ENCODE data around the gene ADSS1. TPM values are rescaled to one million over a fixed set of nuclear protein-coding genes. Genes with fewer than 3 reads are reported as not detected.

Gene ADSS1
- polyA plus RNA-seq, 4 donors, result 3.6 to 12.7 (median 6.3) TPM

GRCh38 chr14:104695660-104696000, 28.4 kb upstream of the ADSS1 start:
- no peak overlapping the region for H3K27ac ChIP-seq (ENCODE audit: low read depth in 1 of 3, low read length in 2 of 3)
- H3K4me1 ChIP-seq (ENCODE audit: control insufficient read depth in 3 of 3, insufficient read depth in 2 of 3, low read depth in 1 of 3, low read length in 2 of 3), result peaks cover 0 to 25% (median 4%) of the 10 kb centered on the region in 3 donors
- WGBS, 3 donors, result 72 to 87% (median 74%) methylated on average over 6 of the region's 6 CpGs
- H3K36me3 ChIP-seq (ENCODE audit: control insufficient read depth in 3 of 3, insufficient read depth in 2 of 3, low read depth in 1 of 3, low read length in 3 of 3), result peaks cover 0 to 79% (median 0%) of the 10 kb centered on the region in 3 donors
- no peak overlapping the region for H3K4me3 ChIP-seq (ENCODE audit: low read depth in 1 of 3, low read length in 3 of 3)
- H3K27me3 ChIP-seq (ENCODE audit: control insufficient read depth in 3 of 3, insufficient read depth in 3 of 3, low read length in 3 of 3), result no peaks in the 10 kb centered on the region
- DNase-seq, result no peak
- no peak for FAIRE-seq
- no peaks in the 10 kb centered on the region for H3K9me3 ChIP-seq (ENCODE audit: control insufficient read depth in 2 of 2, insufficient read depth in 1 of 2, low read depth in 1 of 2, low read length in 1 of 2)

GRCh38 chr14:104696671-104697316, 27.2 kb upstream of the ADSS1 start:
- Histone ChIP-seq H3K27ac (ENCODE audit: low read depth in 1 of 3, low read length in 2 of 3) (no peak overlapping the region), H3K4me3 (ENCODE audit: low read depth in 1 of 3, low read length in 3 of 3) (no peak overlapping the region), H3K4me1 (ENCODE audit: control insufficient read depth in 3 of 3, insufficient read depth in 2 of 3, low read depth in 1 of 3, low read length in 2 of 3) (peaks cover 0 to 13% (median 4%) of the 10 kb centered on the region in 3 donors), H3K27me3 (ENCODE audit: control insufficient read depth in 3 of 3, insufficient read depth in 3 of 3, low read length in 3 of 3) (no peaks in the 10 kb centered on the region), H3K9me3 (ENCODE audit: control insufficient read depth in 2 of 2, insufficient read depth in 1 of 2, low read depth in 1 of 2, low read length in 1 of 2) (no peaks in the 10 kb centered on the region), H3K36me3 (ENCODE audit: control insufficient read depth in 3 of 3, insufficient read depth in 2 of 3, low read depth in 1 of 3, low read length in 3 of 3) (peaks cover 0 to 79% (median 0%) of the 10 kb centered on the region in 3 donors)
- DNase-seq, result no peak
- no peak for FAIRE-seq
- WGBS, 3 donors, result 79 to 84% (median 81%) methylated on average over 9 to 14 of the region's 14 CpGs

GRCh38 chr14:104697317-104697703, 26.7 kb upstream of the ADSS1 start:
- FAIRE-seq (no peak), DNase-seq (no peak)
- peaks cover 0 to 11% (median 4%) of the 10 kb centered on the region in 3 donors for H3K4me1 ChIP-seq (ENCODE audit: control insufficient read depth in 3 of 3, insufficient read depth in 2 of 3, low read depth in 1 of 3, low read length in 2 of 3)
- H3K9me3 ChIP-seq (ENCODE audit: control insufficient read depth in 2 of 2, insufficient read depth in 1 of 2, low read depth in 1 of 2, low read length in 1 of 2), result no peaks in the 10 kb centered on the region
- no peak overlapping the region for H3K4me3 ChIP-seq (ENCODE audit: low read depth in 1 of 3, low read length in 3 of 3)
- no peak overlapping the region for H3K27ac ChIP-seq (ENCODE audit: low read depth in 1 of 3, low read length in 2 of 3)
- WGBS, 3 donors, result 81 to 84% (median 82%) methylated on average over 7 to 10 of the region's 10 CpGs
- H3K36me3 ChIP-seq (ENCODE audit: control insufficient read depth in 3 of 3, insufficient read depth in 2 of 3, low read depth in 1 of 3, low read length in 3 of 3), result peaks cover 0 to 79% (median 0%) of the 10 kb centered on the region in 3 donors
- no peaks in the 10 kb centered on the region for H3K27me3 ChIP-seq (ENCODE audit: control insufficient read depth in 3 of 3, insufficient read depth in 3 of 3, low read length in 3 of 3)

- FAIRE-seq (no peak), DNase-seq (no peak)
- Histone ChIP-seq H3K36me3 (ENCODE audit: control insufficient read depth in 3 of 3, insufficient read depth in 2 of 3, low read depth in 1 of 3, low read length in 3 of 3) (peaks cover 0 to 81% (median 3%) of the 10 kb centered on the region in 3 donors), H3K27ac (ENCODE audit: low read depth in 1 of 3, low read length in 2 of 3) (peak overlapping the region in 1 of 3 donors; percentile 12), H3K27me3 (ENCODE audit: control insufficient read depth in 3 of 3, insufficient read depth in 3 of 3, low read length in 3 of 3) (no peaks in the 10 kb centered on the region), H3K4me3 (ENCODE audit: low read depth in 1 of 3, low read length in 3 of 3) (no peak overlapping the region), H3K4me1 (ENCODE audit: control insufficient read depth in 3 of 3, insufficient read depth in 2 of 3, low read depth in 1 of 3, low read length in 2 of 3) (peaks cover 0 to 11% (median 4%) of the 10 kb centered on the region in 3 donors), H3K9me3 (ENCODE audit: control insufficient read depth in 2 of 2, insufficient read depth in 1 of 2, low read depth in 1 of 2, low read length in 1 of 2) (no peaks in the 10 kb centered on the region)
- WGBS, 3 donors, result 62 to 74% (median 74%) methylated on average over 19 of the region's 19 CpGs
Measured at GRCh38 chr14:104697892-104698583, 26.0 kb upstream of the ADSS1 start.

- FAIRE-seq, result no peak
- Histone ChIP-seq H3K4me1 (ENCODE audit: control insufficient read depth in 3 of 3, insufficient read depth in 2 of 3, low read depth in 1 of 3, low read length in 2 of 3) (peaks cover 0 to 11% (median 4%) of the 10 kb centered on the region in 3 donors), H3K9me3 (ENCODE audit: control insufficient read depth in 2 of 2, insufficient read depth in 1 of 2, low read depth in 1 of 2, low read length in 1 of 2) (peaks cover 0 to under 1% of the 10 kb centered on the region in 2 donors), H3K27ac (ENCODE audit: low read depth in 1 of 3, low read length in 2 of 3) (no peak overlapping the region), H3K4me3 (ENCODE audit: low read depth in 1 of 3, low read length in 3 of 3) (no peak overlapping the region), H3K36me3 (ENCODE audit: control insufficient read depth in 3 of 3, insufficient read depth in 2 of 3, low read depth in 1 of 3, low read length in 3 of 3) (peaks cover 0 to 86% (median 10%) of the 10 kb centered on the region in 3 donors), H3K27me3 (ENCODE audit: control insufficient read depth in 3 of 3, insufficient read depth in 3 of 3, low read length in 3 of 3) (no peaks in the 10 kb centered on the region)
- WGBS, 3 donors, result 71 to 93% (median 90%) methylated on average over 22 to 24 of the region's 24 CpGs
- DNase-seq, result no peak
Measured at GRCh38 chr14:104698688-104699425, 25.2 kb upstream of the ADSS1 start.

- Histone ChIP-seq H3K4me1 (ENCODE audit: control insufficient read depth in 3 of 3, insufficient read depth in 2 of 3, low read depth in 1 of 3, low read length in 2 of 3) (peaks cover 0 to 11% (median 4%) of the 10 kb centered on the region in 3 donors), H3K27me3 (ENCODE audit: control insufficient read depth in 3 of 3, insufficient read depth in 3 of 3, low read length in 3 of 3) (no peaks in the 10 kb centered on the region), H3K27ac (ENCODE audit: low read depth in 1 of 3, low read length in 2 of 3) (no peak overlapping the region), H3K36me3 (ENCODE audit: control insufficient read depth in 3 of 3, insufficient read depth in 2 of 3, low read depth in 1 of 3, low read length in 3 of 3) (peaks cover 0 to 86% (median 10%) of the 10 kb centered on the region in 3 donors), H3K4me3 (ENCODE audit: low read depth in 1 of 3, low read length in 3 of 3) (no peak overlapping the region), H3K9me3 (ENCODE audit: control insufficient read depth in 2 of 2, insufficient read depth in 1 of 2, low read depth in 1 of 2, low read length in 1 of 2) (peaks cover 0 to 6% of the 10 kb centered on the region in 2 donors)
- DNase-seq (no peak), FAIRE-seq (no peak)
- WGBS, 3 donors, result 80 to 91% (median 88%) methylated on average over 12 of the region's 12 CpGs
Measured at GRCh38 chr14:104699426-104699748, 24.6 kb upstream of the ADSS1 start.

- H3K27me3 ChIP-seq (ENCODE audit: control insufficient read depth in 3 of 3, insufficient read depth in 3 of 3, low read length in 3 of 3), result no peaks in the 10 kb centered on the region
- peaks cover 0 to 7% of the 10 kb centered on the region in 2 donors for H3K9me3 ChIP-seq (ENCODE audit: control insufficient read depth in 2 of 2, insufficient read depth in 1 of 2, low read depth in 1 of 2, low read length in 1 of 2)
- H3K36me3 ChIP-seq (ENCODE audit: control insufficient read depth in 3 of 3, insufficient read depth in 2 of 3, low read depth in 1 of 3, low read length in 3 of 3), result peaks cover 0 to 86% (median 10%) of the 10 kb centered on the region in 3 donors
- FAIRE-seq (no peak), DNase-seq (no peak)
- H3K4me1 ChIP-seq (ENCODE audit: control insufficient read depth in 3 of 3, insufficient read depth in 2 of 3, low read depth in 1 of 3, low read length in 2 of 3), result peaks cover 0 to 4% (median 4%) of the 10 kb centered on the region in 3 donors
- no peak overlapping the region for H3K27ac ChIP-seq (ENCODE audit: low read depth in 1 of 3, low read length in 2 of 3)
- WGBS, 3 donors, result 70 to 81% (median 78%) methylated on average over 14 of the region's 14 CpGs
- H3K4me3 ChIP-seq (ENCODE audit: low read depth in 1 of 3, low read length in 3 of 3), result no peak overlapping the region
Measured at GRCh38 chr14:104700225-104700651, 23.8 kb upstream of the ADSS1 start.

GRCh38 chr14:104700747-104701217, 23.2 kb upstream of the ADSS1 start:
- WGBS, 3 donors, result 73 to 86% (median 81%) methylated on average over 21 to 22 of the region's 22 CpGs
- DNase-seq (no peak), FAIRE-seq (no peak)
- Histone ChIP-seq H3K9me3 (ENCODE audit: control insufficient read depth in 2 of 2, insufficient read depth in 1 of 2, low read depth in 1 of 2, low read length in 1 of 2) (peaks cover 0 to 7% of the 10 kb centered on the region in 2 donors), H3K4me1 (ENCODE audit: control insufficient read depth in 3 of 3, insufficient read depth in 2 of 3, low read depth in 1 of 3, low read length in 2 of 3) (peaks cover 0 to 4% (median 4%) of the 10 kb centered on the region in 3 donors), H3K4me3 (ENCODE audit: low read depth in 1 of 3, low read length in 3 of 3) (no peak overlapping the region), H3K27me3 (ENCODE audit: control insufficient read depth in 3 of 3, insufficient read depth in 3 of 3, low read length in 3 of 3) (no peaks in the 10 kb centered on the region), H3K27ac (ENCODE audit: low read depth in 1 of 3, low read length in 2 of 3) (no peak overlapping the region), H3K36me3 (ENCODE audit: control insufficient read depth in 3 of 3, insufficient read depth in 2 of 3, low read depth in 1 of 3, low read length in 3 of 3) (peaks cover 0 to 88% (median 10%) of the 10 kb centered on the region in 3 donors)

Measured in small intestine (tissue), 7 donors.